HG03565 (cell line): ENCODE data around the gene ICA1.
A peak's percentile ranks its signal among the peaks of the same experiment; 100 is the strongest.
"Not testable (repeated sequence)": the region's sequence is repeated elsewhere in the genome, so short reads cannot be mapped to it uniquely, and the experiment has no call there.

Experiments used
- ATAC-seq: cut with Tn5 transposase; IDR thresholded peaks from one replicate; pipeline ENCODE4 v1.9.1; 2021; ENCODE audit warnings: mild to moderate bottlenecking, moderate library complexity; ENCODE audit not compliant: unreplicated experiment

Gene ICA1

DNA sequence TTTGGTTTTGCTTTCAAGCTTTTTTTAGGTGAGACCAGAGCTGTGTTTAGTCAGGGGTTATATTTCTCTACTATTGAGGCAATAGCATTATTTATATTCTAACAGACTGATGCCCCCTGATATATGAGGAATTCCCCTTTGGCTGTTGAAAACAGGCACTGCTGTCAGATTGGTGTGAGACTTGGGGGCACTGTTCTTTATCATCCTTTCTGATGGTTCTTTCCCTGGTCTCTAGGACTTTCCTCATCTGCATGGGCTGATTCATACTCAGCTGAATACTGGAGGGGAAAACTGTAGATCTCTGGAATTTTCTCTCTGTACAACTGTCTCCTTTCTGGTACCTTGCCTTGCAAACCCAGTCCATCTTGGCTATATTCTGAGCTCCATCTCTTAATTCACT lies 10.0 kb upstream of the ICA1 start:
- no peak for ATAC-seq

- ATAC-seq = no peak
Measured at GRCh38 chr7:8263048-8263447, 1.1 kb upstream of the ICA1 start.

DNA sequence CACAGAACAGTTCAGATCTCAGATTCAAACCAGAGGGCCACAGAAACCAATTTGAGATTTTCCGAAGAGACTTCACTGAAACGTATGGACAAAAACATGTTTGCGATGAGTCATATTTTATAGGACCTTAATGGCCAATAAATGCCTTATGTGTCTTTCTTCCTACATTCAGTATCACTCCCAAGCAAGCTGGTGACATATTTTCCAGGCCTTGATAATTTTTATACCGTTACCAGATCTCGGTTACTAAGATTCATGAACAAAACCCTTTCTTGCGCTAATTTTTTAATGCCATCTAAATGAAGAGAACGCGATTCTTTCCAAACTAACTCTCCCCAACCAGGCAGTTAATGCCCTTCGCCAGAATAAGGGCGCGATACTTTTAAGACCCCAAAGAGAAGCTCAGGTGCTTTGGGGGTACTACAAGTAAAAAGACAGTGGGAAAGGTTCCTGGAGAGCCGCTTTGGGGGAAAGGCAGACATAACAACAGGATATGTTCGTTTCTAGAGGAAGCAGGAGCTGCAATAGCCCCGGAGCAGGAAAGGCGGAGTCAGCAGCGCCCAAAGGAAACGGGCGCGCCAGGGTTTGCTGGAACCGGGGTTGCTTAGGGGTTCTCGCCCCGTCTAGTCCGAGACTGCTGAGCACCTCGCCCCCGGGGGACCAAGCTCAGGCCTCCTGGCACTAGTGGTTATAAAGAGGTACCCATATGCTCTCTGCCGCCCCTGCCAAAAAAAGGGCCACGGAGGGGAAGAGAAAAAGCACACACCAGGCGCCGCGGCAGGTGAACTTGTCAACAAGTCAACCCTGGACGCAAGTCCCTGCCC lies 884 bp downstream of the ICA1 start:
- ATAC-seq = no peak

DNA sequence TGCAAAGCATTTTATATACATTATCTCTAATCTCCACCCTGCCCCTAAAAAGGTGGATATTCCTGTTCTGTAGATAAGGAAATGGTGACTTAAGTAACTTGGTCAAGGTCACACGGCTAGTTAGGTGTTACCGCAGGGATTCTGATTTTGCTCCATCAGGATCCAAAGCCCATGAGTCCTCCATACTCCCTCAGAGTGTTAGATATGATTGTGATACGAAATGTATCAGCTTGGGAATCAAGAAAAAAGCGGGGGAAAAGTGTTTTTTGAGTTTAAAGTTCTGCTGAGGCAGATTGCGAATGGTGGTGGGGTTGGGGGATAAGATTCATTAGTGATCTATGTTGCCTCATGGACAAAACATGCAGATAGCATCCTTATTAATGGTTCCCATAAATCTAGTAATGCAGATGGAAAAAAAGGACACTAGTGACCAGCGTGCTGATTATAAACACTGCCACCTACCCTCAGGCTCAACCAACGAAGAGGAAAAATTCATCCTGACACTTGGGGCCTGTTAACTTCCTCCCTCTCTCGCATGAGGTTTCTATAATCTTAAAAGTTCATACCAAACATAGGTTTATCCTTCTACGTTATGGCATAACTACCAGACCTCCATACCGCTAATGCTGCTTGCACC lies 2.3 kb downstream of the ICA1 start:
- ATAC-seq = no peak

- ATAC-seq = no peak
Measured at GRCh38 chr7:8258734-8259133, 3.2 kb downstream of the ICA1 start.

DNA sequence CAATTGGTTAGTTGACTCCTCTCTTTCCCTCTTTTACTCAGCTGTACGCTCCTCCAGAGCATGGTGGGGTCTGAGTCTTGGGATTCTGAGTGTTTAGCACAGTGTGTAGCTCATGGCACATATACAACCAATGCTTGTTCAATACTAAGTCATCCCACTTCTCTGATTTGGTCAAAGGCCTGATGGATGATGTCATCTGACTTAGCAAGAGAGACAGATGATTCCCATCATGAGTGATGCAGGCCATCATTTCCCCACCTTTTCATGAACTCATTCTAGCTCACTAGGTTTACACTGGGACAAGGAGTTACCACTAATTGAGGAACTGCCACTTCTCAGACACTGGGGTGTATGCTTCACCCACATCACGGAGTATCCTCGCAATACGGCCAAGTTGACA lies 3.8 kb downstream of the ICA1 start:
- ATAC-seq = no peak

DNA sequence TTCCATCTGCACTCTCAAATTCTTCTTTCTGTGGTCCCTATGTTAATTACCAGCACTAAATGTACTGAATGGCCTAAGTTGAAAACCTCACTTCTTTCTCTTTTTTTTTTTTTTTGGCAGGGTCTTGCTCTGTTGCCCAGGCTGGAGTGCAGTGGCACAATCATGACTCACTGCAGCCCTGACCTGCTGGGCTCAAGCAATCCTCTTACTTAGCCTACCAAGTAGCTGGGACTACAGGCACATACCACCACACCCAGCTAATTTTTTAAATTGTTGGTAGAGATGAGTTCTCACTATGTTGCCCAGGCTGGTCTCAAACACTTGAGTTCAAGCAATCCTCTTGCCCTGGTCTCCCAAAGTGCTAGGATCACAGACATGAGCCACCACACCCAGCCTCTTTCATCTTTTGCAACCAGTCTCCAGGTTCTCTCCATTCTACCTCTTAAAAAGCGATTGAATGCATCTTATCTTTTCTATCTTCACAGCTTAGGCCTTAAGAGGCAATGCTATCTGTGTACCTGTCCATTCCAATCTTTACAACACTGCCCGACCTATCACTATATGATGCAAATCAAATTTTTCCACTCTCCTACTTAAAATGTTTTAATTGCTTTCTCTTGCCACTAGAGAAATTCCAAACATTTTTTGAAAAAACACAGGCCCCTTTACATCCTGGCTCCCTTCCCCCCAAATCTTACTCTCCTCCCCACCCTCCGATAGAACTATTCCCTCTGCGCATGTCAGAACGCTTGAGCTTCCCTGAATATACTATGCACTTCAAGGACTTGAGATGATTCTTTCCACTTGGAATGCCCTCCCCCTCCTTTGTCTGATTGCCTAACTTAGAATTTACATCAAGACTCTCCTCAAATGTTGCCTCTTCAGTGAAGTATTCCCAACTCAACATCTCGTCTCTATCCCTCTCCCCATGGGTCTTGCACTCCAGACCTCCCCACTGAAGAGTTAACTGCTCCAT lies 6.0 kb downstream of the ICA1 start:
- ATAC-seq = no peak

- no peak for ATAC-seq
Measured at GRCh38 chr7:8254667-8255066, 7.3 kb downstream of the ICA1 start.

GRCh38 chr7:8254215-8254614 lies 7.8 kb downstream of the ICA1 start:
- ATAC-seq = no peak

DNA sequence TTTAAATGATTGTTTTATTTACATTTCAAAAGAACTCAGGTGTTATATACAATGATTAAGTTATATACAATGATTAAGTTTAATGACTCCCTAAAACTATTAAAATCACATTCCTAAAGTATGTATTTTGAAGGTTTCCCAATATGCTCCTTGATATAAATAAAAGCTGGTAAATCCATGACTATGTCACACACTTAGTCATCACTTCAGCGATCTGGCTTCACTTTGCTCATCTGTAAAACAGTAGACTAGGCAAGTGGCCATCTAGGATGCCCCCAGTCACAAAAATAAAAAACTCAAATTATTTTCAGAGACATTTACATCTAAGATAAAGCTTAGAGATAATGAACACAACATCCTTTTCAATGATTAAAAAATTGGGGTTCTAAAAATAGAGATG lies 10.8 kb downstream of the ICA1 start:
- no peak for ATAC-seq

DNA sequence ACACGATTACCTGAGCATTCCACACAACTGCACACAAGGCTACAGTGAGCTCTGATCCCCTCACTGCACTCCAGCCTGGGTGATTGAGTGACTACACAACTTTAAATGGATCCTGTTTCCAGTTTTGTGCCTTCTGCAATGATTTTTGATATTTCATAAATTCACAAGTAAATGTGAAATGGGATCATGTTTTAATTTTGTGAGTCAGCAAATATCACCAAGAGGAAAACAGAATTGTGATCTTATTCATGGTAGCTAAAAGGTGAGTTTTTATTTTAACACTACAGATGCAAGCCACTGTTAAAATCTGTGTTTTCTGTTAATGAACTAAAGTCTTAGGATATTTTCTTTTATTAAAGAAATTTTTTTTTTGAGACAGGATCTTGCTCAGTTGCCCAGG lies 11.4 kb downstream of the ICA1 start:
- ATAC-seq = no peak

- ATAC-seq = no peak
Measured at GRCh38 chr7:8249121-8249520, 12.8 kb downstream of the ICA1 start.

- ATAC-seq = no peak
Measured at GRCh38 chr7:8246020-8246419, 15.9 kb downstream of the ICA1 start.

DNA sequence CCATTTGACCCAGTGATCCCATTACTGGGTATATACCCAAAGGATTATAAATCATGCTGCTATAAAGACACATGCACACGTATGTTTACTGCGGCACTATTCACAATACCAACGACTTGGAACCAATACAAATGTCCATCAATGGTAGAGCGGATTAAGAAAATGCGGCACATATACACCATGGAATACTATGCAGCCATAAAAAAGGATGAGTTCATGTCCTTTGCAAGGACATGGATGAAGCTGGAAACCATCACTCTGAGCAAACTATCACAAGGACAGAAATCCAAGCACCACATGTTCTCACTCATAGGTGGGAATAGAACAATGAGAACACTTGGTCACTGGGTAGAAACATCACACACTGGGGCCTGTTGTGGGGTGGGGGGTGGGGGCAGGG lies 16.9 kb downstream of the ICA1 start:
- ATAC-seq = not testable (repeated sequence)

GRCh38 chr7:8243059-8243458 lies 18.9 kb downstream of the ICA1 start:
- ATAC-seq = not testable (repeated sequence)

- ATAC-seq = not testable (repeated sequence)
Measured at GRCh38 chr7:8239702-8240362, 22.1 kb downstream of the ICA1 start.

GRCh38 chr7:8236780-8237407 lies 25.1 kb downstream of the ICA1 start:
- ATAC-seq = no peak

DNA sequence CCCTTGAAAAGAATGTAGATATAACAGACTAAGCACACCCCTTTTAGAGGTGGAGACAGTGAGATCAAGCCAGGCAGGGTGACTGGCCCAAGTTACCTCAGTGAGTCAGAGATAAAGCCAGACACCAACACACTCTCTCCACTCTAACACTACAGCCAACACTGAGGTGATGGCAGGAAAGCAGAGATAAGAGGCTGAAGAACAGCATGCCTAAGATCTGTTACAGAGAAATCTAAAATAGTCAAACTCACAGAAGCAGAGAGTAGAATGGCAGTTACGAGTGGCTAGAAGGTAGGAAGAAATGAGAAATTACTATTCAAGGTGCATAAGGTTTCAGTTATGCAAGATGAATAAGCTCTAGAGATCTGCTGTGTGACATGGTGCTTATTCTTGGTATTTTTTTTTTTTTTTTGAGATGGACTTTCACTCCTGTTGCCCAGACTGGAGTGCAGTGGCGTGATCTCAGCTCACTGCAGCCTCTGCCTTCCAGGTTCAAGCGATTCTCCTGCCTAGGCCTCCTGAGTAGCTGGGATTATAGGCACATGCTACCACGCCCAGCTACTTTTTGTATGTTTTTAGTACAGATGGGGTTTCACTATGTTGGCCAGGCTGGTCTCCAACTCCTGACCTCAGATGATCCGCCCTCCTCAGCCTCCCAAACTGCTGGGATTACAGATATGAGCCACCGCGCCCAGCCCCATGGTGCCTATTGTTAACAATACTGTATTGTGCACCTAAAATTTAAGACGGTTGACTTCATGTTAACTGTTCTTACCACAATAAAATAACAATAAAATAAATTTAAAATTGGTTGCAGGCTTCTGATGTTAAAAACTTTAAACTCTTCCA lies 28.7 kb downstream of the ICA1 start:
- ATAC-seq = peak; percentile 63

GRCh38 chr7:8229927-8230326 lies 32.0 kb downstream of the ICA1 start:
- ATAC-seq = no peak
